Ovary (tissue), 9 donors: ENCODE results near the gene NUTM2D. TPM values are rescaled to one million over a fixed set of nuclear protein-coding genes. Genes with fewer than 3 reads are reported as not detected.
"Not testable (repeated sequence)": the region's sequence is repeated elsewhere in the genome, so short reads cannot be mapped to it uniquely, and the experiment has no call there.

Experiments
- DNase-seq, 5 donors: peaks; one replicate each; pipeline ENCODE4 v3.0.0-alpha.2; 2019 to 2020
- H3K27ac ChIP-seq, 2 donors: fragments of 200-600 bp; one replicate each; pipeline versions ENCODE4 v1.5.1 to v1.8.0; 2019 to 2022
- H3K27me3 ChIP-seq: fragments of 200-600 bp; one replicate; pipeline ENCODE4 v1.8.0; 2022
- H3K36me3 ChIP-seq: fragments of 200-600 bp; sonication (generic); one replicate; pipeline ENCODE4 v1.5.1; 2019
- H3K4me1 ChIP-seq: one replicate; pipeline ENCODE4 v1.8.1; 2013; ENCODE audit warnings: mild to moderate bottlenecking, moderate library complexity; ENCODE audit not compliant: insufficient read depth
- H3K4me3 ChIP-seq: fragments of 200-600 bp; sonication (generic); one replicate; pipeline ENCODE4 v1.5.1; 2017
- H3K9me3 ChIP-seq, 2 donors: fragments of 200-600 bp in 1 of 2; sonication (generic) in 1 of 2; one replicate each; pipeline versions ENCODE4 v1.5.1 to v1.8.1; 2013 to 2019; ENCODE audit warnings: mild to moderate bottlenecking in 1 of 2, moderate library complexity in 1 of 2
- WGBS, 3 donors: extraction: QIAGEN DNeasy Blood & Tissue Kit in 1 of 3; methylation state at CpG; one replicate each; pipeline versions ENCODE4 v1.1.5 to v1.1.7; 2013 to 2017; 5-methylcytosine and 5-hydroxymethylcytosine counted together
- intact Hi-C, 4 donors: fragments of 100-400 bp; cut with DNase I; formaldehyde crosslinking; loops; one replicate each; pipeline versions ENCODE4 v1.11.0 to v1.15.1; 2022 to 2023
- polyA plus RNA-seq, 2 donors: library from polyadenylated mRNA; stranded (reverse); fragments of 200-250 nt in 1 of 2; fragments of 350-450 nt in 1 of 2; fragmentation: Illumina TruSeq in 1 of 2; extraction: RNeasy Lipid Tissue Mini Kit (QIAGEN cat#74804) in 1 of 2; gene quantifications; one replicate each; pipeline ENCODE4 v1.2.3, GENCODE V29; 2013 to 2014
- total RNA-seq, 7 donors: library from RNA; depleted of rRNA in 2 of 7; stranded (reverse); fragments of >200 nt in 2 of 7; fragmentation: NEBNext Ultra II Directional in 3 of 7; extraction: Animal tissue kit (Norgen Biotek cat#: 25700) in 3 of 7; gene quantifications; one replicate each; pipeline versions ENCODE4 v1.1.0 to v1.2.4, GENCODE V29; 2016 to 2023
- donor health status: DM: no; HTN: no; CAD: no; lungs with moderate emphysema.
- donor health status: DM: no; HTN: no; CAD: no.
- donor health status: Bipolar disorder and iron deficiency.
- donor health status: DM: yes; HTN: yes; CAD: no.
- donor health status: DM: no; HTN: no; CAD: no.
- donor health status: DM: yes; HTN: yes; CAD: no.

NUTM2D gene
- total and polyA plus RNA-seq, 9 donors: 1.3 to 6.4 (median 4.7) TPM

- H3K27me3 ChIP-seq, intact Hi-C loops, H3K36me3 ChIP-seq, DNase-seq, H3K27ac ChIP-seq, H3K4me1 ChIP-seq, H3K4me3 ChIP-seq, H3K9me3 ChIP-seq: not testable (repeated sequence)
- WGBS, 3 donors: 75 to 90% (median 85%) methylated on average over 3 to 4 of the region's 4 CpGs
These were observed 21.6 kb downstream of the NUTM2D start for GRCh38 chr10:87379115-87379514.

- DNase-seq, H3K9me3 ChIP-seq, intact Hi-C loops, H3K27ac ChIP-seq, H3K4me1 ChIP-seq, H3K36me3 ChIP-seq, H3K27me3 ChIP-seq, H3K4me3 ChIP-seq: not testable (repeated sequence)
- WGBS, 3 donors: 79 to 90% (median 80%) methylated on average over 8 of the region's 10 CpGs
These were observed 25.8 kb downstream of the NUTM2D start for GRCh38 chr10:87383149-87383857.

GRCh38 chr10:87384283-87384682 lies 26.7 kb downstream of the NUTM2D start:
- H3K36me3 ChIP-seq, DNase-seq, H3K27ac ChIP-seq, H3K27me3 ChIP-seq, H3K9me3 ChIP-seq, intact Hi-C loops, H3K4me1 ChIP-seq, H3K4me3 ChIP-seq: not testable (repeated sequence)
- WGBS, 3 donors: 65 to 82% (median 69%) methylated on average over 4 to 5 of the region's 5 CpGs

- WGBS, 3 donors: 26 to 42% (median 32%) methylated on average over 4 to 5 of the region's 5 CpGs
- DNase-seq, H3K27me3 ChIP-seq, intact Hi-C loops, H3K4me3 ChIP-seq, H3K4me1 ChIP-seq, H3K9me3 ChIP-seq, H3K36me3 ChIP-seq, H3K27ac ChIP-seq: not testable (repeated sequence)
These were observed 28.3 kb downstream of the NUTM2D start for GRCh38 chr10:87385762-87386360.

GRCh38 chr10:87391360-87391759 lies 33.8 kb downstream of the NUTM2D start:
- H3K36me3 ChIP-seq, H3K27ac ChIP-seq, DNase-seq, H3K4me3 ChIP-seq, H3K9me3 ChIP-seq, H3K4me1 ChIP-seq, H3K27me3 ChIP-seq: not testable (repeated sequence)
- intact Hi-C loops: loop anchor here in 1 of 4 donors (10.0 kb wide), 1 partner anchor 603 kb away; no protein-coding TSS in a partner anchor
- WGBS, 3 donors: 47 to 72% (median 65%) methylated on average over 7 to 13 of the region's 14 CpGs

- not testable (repeated sequence) for H3K4me1 ChIP-seq, H3K9me3 ChIP-seq, DNase-seq, H3K27me3 ChIP-seq, H3K4me3 ChIP-seq, H3K27ac ChIP-seq, H3K36me3 ChIP-seq
- intact Hi-C loops: loop anchor here in 1 of 4 donors (10.0 kb wide), 1 partner anchor 599 kb away; no protein-coding TSS in a partner anchor
- WGBS, 3 donors: 81 to 88% (median 87%) methylated on average over 2 of the region's 2 CpGs
These were observed 38.7 kb downstream of the NUTM2D start for GRCh38 chr10:87396206-87396605.

GRCh38 chr10:87398436-87398835 lies 40.9 kb downstream of the NUTM2D start:
- H3K9me3 ChIP-seq: not testable (repeated sequence)

GRCh38 chr10:87407516-87408467 lies 50.2 kb downstream of the NUTM2D start:
- H3K36me3 ChIP-seq, H3K27me3 ChIP-seq, H3K4me1 ChIP-seq, DNase-seq, H3K9me3 ChIP-seq, H3K27ac ChIP-seq, H3K4me3 ChIP-seq, intact Hi-C loops: not testable (repeated sequence)
- 39 to 58% (median 48%) methylated on average over 36 of the region's 36 CpGs for WGBS, 3 donors

More at GRCh38 chr10:87398436-87398835, 40.9 kb downstream of the NUTM2D start:
- not testable (repeated sequence) for H3K4me3 ChIP-seq, H3K36me3 ChIP-seq, H3K27me3 ChIP-seq, DNase-seq, H3K27ac ChIP-seq, H3K4me1 ChIP-seq
- intact Hi-C loops: loop anchor here in 1 of 4 donors (10.0 kb wide), 1 partner anchor 596 kb away; no protein-coding TSS in a partner anchor
- WGBS, 3 donors: 90 to 100% (median 97%) methylated on average over 1 to 2 of the region's 2 CpGs

GRCh38 chr10:87413921-87414320 lies 56.4 kb downstream of the NUTM2D start:
- H3K4me1 ChIP-seq, H3K27ac ChIP-seq, H3K4me3 ChIP-seq, H3K9me3 ChIP-seq, intact Hi-C loops, H3K27me3 ChIP-seq, H3K36me3 ChIP-seq, DNase-seq: not testable (repeated sequence)
- 70 to 96% (median 91%) methylated on average over 1 of the region's 1 CpG for WGBS, 3 donors
